HG03108 (cell line): Measurements from ENCODE around the gene PRKAA1.

ENCODE experiments used
- ATAC-seq: cut with Tn5 transposase; IDR thresholded peaks from one replicate; pipeline ENCODE4 v1.9.1; 2021; ENCODE audit warnings: moderate library complexity; ENCODE audit not compliant: unreplicated experiment

Gene PRKAA1

DNA sequence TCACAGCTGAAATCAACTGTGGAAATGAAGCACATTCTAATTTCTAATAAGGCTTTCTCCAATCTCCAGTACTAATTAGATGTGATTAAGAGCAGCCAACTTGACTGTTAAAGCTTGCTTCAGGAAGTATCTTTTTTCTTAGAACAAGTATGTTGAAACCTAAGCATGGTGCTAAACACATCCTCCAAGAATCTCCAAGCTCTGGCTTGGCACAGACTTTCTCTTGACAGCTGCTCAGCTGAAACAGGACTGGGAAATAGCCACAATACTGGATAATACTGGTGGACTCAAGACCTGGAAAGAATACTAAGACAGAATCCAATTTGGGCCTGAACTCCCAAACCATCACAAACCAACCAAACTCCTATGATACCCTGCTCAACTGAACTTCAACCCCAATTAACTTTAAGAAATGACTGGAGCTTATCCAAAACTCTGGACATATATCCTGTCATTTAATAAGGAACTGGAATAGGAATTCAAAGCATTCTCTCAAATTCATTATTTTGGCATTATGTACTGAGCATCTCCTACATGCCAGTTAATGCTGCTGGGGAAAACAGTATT is 16.2 kb downstream of the PRKAA1 start:
- ATAC-seq: no peak

DNA sequence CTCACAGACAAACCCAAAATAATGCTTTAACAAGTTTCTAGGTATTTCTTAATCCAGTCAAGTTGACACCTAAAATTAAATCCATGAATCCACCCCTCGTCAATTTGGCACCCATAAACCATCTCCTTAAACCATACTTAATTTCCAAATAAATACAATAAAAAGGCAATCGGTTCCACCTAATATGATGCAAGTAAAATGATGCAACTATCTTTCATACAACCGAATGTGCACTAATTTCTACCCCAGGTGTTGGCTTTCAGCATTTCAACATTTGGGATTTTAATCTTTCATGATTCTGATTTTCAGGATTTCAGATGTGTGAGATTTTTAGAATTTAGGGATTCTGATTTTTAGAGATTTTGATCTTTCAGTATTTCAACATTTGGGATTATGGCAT is 17.3 kb downstream of the PRKAA1 start:
- no peak for ATAC-seq

DNA sequence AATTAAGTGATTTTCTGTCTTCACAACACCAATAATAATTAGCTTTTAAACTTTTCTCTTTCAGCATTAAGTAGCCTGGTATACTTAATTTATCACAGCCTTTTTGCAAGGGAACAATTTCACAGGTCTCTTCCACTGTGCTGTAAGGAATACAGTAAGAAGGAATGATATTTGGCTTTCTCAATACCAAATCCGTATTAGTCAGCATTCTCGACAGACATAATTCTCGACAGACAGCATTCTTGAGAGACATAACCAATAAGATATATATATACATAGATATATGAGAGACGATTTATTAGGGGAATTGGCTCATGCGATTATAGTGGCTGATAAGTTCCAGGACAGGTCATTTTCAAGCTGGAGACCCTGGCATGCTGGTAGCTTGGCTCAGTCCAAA is 18.0 kb downstream of the PRKAA1 start:
- no peak for ATAC-seq

DNA sequence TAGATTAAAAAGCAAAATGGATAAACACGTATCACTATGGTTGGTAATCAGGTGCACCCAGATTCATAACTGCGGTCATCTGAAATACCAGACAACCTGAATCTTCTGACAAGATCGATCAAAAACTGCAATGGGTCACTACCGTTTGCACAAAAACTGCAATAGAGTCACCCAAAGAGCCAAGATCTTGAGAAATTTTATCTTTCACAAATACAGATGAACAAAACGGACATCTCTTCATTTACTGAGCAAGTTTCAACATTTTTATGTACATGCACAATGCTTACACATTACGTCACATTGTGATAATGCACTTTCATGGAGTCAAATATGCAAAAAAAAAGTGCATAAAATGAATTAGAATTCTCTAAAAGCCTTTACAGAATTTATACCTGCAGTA is 18.6 kb downstream of the PRKAA1 start:
- ATAC-seq: no peak

DNA sequence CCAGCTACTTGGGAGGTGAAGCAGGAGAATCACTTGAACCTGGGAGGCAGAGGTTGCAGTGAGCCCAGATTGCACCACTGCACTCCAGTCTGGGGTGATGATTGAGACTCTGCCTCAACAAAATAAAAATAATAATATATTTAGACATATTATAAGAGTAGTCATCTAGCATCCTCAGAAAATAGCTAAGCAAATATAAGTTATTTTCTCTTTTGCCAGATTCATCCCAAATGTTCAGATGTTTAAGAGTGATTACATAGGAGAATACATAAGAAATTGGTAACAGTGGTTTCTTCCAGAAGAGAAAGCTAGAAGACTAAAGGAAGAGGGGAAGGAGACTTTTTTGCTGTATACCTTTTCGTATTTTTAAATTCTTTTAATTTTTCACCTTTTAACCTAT is 20.0 kb downstream of the PRKAA1 start:
- no peak for ATAC-seq

DNA sequence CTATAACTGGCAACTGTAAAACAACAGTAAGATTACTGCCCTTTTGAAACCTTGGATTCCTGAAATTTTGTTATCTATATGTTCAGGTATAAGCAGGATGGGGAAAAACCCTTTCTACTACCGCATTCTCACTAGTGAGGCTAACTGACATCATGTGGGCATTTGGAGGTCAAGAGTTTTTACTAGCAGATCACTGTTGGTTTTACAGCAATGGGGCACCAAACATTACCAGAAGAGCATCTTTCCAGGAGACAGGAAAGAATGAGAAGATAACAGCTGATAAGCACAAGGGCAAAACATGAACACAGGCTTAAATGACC is 21.6 kb downstream of the PRKAA1 start:
- no peak for ATAC-seq

DNA sequence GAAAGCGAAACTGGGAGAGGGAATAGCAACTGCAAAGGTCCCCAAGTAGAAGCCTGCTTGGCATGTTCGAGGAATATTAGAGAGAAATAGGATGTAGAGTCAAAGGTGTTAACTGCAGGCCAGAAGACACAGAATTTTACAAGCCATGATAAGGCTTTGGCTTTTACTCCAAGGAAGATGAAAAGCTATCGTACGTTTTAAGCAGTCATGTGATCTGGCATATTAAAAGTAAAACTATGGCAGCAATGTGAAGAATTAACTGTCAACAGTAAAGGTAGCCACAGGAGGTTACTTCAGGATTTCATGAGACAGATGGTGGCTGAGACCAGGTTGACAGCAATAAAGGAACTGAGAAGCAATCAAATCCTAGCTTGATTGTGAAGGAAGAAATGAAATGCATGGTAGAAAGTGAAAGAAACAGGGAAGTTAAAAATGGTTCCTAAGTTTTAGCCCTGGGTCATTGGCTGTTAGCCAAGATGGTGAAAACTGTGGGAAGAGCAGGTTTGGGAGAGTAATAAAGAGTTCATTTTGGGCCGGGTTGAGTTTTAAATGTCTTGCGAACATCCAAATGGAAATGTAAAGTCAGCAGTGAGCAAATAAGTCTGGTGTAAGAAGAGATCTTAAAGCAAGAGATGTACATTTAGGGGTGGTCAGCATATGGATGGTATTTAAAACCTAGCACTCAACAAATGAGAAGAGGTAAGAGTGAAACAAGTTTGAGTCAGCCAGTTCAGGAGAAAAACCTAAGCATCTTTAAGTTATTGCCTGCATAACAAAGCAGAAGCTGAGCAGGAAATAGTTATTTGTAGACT is 22.1 kb downstream of the PRKAA1 start:
- no peak for ATAC-seq

DNA sequence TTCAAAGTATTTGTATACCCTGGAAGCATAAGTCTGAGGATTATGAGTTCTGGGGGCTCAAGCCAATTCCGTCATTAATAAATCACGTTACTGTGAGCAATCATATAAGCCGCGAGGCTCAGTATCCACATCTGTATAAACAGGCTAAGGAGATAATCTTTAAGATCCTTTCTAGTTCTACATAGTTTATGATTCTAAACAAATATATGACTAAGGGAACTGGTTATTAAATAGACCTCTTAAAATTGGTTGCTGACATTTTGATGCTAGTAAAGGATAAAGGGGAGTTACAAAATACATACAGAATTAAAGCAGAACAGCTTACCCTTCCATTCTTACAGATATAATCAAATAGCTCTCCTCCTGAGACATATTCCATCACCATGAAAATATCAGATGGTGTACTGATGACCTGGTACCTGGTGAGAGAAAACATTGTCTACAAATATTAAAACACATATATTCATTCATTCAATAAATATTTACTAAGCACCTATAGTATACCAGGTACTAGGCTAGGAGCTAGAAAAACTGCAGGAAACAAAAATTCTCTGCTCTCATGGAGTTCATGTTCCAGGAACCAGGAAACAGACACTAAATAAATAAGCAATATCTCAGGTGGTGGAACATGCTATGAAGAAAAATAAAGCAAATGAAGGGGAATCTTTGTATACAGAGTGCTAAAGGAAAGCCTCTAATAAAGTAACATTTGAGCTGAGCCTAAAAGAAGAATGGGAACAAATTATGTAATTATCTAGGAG is 22.9 kb downstream of the PRKAA1 start:
- ATAC-seq: no peak

DNA sequence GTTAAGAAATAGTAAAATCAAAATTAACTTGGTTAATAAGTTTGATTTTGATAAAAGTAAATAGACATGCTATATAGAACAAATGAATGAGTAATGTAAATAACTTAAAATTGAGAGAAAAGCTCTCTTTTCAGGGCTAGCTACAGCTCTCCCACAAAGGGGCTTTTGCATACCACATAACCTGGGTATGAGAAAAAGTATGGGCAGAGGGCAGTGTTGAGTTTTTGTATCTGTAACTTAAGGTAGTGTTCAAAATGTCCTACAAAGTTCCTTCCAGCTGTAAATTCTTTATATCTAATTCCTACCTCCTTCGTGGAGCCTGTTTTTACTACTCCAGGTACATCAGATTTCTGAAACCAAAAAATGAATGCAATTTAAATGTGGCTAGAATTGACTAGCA is 23.6 kb downstream of the PRKAA1 start:
- ATAC-seq: no peak

DNA sequence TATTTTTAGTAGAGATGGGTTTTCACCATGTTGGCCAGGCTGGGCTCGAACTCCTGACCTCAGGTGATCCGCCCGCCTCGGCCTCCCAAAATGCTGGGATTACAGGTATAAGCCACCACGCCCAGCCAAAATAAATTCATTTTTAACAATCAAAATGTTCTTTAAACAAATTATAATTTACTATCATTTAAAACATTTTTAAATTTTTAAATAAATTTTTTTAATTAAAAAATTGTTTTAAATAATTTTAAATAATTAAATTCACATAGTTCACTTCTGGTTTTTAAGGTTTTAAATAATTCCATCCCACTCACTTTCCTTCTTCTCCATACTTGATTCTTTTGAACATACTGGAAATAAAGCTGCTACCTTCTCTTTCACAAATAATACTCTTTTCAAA is 27.4 kb downstream of the PRKAA1 start:
- ATAC-seq: no peak

DNA sequence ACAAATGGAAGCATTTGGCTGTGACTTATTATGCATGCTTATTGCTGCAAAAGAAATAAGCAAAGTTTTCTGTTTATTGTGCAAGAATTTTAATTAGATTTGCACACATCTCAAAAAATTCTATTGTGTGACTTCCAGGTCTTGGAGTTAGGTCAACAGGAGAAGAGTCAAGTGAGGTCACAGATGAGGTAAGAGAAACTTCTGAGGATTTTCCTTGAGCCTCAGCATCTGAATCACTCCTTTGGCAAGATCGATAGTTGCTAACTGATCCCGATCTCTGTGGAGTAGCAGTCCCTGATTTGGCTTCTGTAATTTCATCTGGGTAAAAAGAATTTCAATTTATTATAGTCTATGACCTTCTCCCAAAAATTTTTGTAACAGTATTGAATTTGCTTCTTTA is 35.5 kb downstream of the PRKAA1 start:
- no peak for ATAC-seq

DNA sequence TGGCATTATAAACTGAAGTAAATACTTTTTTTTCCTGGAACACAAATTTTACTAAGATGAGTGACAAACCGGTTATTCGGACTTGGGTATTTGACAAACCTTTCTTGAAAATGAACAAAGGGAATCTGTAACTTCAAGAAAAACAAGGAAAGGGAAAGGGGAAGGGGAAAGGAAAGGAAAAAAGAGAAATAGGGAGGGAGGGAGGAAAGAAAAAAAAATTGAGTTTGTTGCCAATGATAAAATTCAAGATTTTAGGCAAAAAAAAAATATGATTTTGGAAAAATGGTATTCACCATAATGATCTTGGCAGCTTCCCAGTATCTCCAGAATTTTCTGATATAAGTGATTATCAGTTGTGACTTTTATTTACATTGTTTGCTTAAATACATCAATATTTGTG is 40.8 kb downstream of the PRKAA1 start:
- ATAC-seq: no peak

DNA sequence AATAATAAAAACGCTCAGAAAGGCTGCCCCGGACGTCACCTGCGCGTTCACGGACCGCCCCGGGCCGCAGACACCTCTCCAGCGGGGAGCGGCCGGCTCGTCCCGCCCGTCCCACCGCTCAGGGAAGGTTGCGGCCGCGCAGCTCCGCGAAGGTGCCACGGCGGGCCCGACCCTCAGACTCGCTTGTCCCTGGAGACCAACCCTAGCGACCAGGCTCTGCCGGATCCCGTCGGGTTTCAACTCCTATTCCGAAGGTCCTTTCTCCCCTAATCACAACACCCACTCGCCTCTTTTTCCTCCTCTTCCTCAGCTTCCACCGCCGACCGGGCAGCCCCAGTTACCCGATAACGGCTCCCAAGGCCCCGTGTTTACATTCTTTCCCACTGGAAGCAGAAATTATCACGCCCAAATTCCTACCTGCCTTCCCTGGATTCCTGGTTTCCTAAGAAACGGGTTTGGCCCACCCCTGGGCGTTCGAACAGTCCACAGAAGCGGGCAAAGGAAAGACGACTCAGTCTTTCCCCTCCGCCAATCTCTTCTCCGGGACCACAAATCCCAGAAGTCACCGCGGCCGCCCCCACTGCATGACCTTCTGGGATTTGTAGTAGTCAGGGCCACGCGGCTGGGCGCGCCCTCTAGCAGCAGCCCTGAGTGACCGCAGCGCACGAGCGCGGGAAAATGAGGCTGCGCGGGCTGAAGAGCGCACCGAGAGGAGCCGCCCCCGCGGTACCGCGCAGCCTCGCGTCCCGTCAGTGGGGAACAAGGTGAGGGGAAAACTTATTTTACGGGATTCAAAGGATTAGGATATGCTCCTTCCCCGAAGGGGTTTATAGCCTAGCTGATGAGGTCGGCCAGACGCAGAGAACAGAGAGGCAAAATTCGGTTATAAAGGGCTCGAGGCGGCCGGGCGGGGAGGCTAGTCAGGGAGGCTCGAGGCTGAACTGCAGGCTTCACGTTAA is 42.5 kb downstream of the PRKAA1 start, which contains the start of gene TTC33:
TSS of gene TTC33 (minus strand) at position 555 of the 959 bp plus-strand sequence. CDS start 8,943 bp downstream, outside the sequence.
- ATAC-seq: peak; percentile 90

DNA sequence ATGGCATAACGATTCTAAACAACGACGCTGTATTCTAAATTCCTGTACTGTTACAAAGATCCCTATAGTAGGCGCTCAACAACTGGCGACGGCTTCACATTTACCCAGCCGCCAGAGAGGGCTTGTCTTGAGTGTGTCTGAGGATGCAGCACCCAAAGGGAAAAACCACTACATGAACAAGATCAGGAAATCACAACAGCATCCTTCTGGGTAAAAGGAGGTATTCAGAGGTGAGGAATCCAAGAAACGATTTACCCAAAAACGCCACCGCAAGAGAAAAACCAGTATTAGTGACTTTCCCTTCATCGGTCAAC is 43.1 kb downstream of the PRKAA1 start:
- peak; percentile 79 for ATAC-seq

DNA sequence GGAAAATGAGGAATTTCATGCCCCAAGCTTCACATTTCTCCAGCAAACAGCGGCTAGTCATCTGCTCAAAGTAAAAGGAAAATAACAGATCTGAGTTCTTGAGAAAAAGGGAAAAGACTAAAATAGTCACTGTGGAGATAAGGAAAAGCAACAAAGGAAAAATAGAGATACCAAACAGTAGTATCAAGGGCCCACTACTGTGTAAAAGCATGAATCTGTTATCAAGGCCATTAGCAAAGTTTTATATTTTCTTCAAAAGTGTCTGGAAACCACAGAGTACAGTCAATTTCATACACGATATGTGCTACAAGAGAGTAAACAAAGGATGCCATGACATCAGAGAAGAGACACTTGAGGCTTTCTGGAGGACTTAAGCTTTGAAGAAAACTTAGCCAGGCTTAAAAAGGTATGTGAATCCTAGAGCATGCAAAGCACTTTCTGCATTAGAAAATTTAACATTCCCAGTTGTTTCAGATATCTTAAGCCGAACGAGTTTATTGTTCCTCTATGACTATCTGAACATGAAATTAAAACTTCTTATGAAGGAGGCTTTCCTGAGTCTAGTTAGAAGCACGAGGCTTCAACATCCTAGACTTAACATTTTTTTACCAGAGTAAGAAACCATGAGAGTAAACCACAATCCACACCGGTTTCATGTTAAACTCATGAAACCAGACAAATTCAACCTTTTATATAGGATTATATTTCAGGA is 43.6 kb downstream of the PRKAA1 start:
- ATAC-seq: no peak

DNA sequence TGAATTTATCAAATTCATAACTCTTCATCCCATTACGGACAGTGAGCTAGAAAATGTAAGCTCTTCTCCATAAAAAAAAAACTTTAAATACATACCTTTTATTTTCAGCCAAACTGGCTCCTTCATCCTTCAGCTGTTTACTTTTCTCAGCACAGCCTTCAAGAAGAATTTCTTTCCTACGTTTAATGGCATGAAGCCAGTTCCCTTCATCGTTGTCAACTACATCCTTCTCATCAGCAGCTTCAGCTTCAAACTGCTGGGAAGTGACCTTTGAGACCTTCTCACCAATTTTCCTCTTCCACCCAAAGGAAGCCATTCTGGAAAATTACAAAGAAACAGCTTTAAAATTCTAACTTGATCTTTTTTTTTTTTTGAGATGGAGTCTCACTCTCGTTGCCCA is 51.5 kb downstream of the PRKAA1 start:
- no peak for ATAC-seq

DNA sequence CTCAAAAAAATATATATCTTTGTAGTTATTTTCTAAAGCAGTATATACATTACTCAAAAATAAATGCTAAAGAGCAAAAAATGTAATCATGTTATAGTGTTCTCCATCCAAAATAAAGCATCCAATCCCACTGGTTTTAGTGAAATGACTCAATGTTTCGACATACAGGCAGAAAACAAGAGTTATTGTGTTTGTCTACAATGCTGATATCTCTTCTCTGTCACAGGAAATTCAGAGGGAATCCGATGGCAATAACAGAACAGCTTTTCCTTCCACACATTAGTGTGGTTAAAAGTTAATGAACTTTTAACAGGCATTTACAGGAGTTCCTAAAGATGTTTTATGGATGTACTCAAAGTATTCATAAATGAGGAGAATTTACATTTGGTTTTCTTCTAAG is 54.4 kb downstream of the PRKAA1 start:
- no peak for ATAC-seq

DNA sequence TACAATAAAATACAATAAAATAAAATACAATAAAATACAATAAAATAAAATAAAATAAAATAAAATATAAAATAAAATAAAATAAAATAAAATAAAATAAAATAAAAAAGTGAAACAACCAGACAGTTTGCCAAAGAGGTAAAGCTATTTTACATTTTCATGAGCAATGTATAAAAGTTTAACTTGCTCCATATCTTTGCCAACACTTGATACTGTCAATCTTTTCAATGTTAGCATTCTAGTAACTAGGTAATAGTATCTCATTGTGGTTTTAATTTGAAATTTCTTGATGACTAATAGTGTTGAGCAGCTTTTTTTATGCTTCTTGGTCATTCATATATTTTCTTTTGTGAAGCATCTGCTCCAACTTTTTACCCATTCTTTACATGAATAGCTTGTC is 59.7 kb downstream of the PRKAA1 start:
- no peak for ATAC-seq

DNA sequence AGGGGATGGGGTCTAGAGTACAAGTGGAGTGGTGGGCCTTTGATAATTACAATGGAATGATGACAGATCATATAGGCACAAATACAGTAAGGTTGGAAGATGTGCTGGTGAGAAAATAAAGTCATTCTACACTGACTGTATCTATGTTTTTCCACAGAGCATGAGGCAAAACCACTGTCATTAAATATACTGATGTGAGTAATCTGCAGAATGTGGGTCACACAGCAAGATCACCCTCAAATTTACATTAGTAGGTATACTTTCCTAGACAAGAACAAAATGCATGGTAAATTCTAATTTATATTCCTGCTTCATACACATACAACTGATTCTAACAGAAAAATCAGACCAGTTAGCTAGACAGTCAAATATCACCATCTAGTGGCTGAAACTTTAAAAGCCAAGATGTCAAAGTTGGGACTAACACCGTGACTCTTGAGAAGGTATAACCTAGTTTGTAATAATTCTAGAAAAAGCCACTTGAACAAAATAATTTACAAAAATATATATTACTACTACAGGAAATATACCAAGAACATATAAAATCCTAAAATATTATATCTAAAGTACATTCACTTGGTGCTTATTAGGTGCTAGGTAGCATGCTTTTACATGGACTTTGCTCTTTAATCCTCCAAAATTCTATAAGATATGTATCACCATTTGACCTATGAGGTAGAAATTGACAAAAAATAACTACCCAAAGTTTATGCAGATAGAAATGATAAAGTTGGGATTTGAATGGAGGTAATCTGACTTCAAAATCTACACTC is 61.9 kb downstream of the PRKAA1 start:
- no peak for ATAC-seq

DNA sequence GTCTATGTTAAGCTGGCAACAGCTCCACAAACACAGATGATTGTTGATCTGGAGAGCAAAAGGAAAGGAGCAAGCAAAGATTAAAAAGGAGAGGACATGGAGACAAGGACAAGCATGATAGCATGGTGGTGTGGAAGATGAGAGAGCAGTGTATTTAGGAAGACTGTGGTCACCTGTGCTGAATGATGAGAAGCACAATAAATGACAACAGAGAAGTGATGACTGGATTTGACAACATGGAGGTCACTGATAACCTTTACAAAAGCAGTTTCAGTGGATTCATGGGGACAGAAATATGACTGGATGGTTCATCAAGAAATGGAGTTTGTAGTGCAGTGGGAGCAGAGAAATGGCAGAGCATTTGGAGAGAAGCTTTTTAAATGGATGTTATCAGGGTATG is 62.6 kb downstream of the PRKAA1 start:
- no peak for ATAC-seq
